ENCODE data around the gene CMSS1.

GRCh38 chr3:99877031-99877579, 59.4 kb downstream of the CMSS1 start:
- TF ChIP-seq POLR2A (IDR thresholded peaks at IDR 0.05) = no peak
- TF ChIP-seq, protein P1, sequence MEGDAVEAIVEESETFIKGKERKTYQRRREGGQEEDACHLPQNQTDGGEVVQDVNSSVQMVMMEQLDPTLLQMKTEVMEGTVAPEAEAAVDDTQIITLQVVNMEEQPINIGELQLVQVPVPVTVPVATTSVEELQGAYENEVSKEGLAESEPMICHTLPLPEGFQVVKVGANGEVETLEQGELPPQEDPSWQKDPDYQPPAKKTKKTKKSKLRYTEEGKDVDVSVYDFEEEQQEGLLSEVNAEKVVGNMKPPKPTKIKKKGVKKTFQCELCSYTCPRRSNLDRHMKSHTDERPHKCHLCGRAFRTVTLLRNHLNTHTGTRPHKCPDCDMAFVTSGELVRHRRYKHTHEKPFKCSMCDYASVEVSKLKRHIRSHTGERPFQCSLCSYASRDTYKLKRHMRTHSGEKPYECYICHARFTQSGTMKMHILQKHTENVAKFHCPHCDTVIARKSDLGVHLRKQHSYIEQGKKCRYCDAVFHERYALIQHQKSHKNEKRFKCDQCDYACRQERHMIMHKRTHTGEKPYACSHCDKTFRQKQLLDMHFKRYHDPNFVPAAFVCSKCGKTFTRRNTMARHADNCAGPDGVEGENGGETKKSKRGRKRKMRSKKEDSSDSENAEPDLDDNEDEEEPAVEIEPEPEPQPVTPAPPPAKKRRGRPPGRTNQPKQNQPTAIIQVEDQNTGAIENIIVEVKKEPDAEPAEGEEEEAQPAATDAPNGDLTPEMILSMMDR (IDR thresholded peaks at IDR 0.05) = no peak

Measured in Peyer's patch (tissue), 4 donors.